Measurements from ENCODE around the gene TLDC2. TPM values are rescaled to one million over a fixed set of nuclear protein-coding genes. Genes with fewer than 3 reads are reported as not detected.
A peak's percentile ranks its signal among the peaks of the same experiment; 100 is the strongest.
"Not testable (repeated sequence)": the region's sequence is repeated elsewhere in the genome, so short reads cannot be mapped to it uniquely, and the experiment has no call there.

The TLDC2 gene
- total and polyA plus RNA-seq, 4 donors, result 0.05 to 0.33 (median 0.08) TPM; not detected in 1

DNA sequence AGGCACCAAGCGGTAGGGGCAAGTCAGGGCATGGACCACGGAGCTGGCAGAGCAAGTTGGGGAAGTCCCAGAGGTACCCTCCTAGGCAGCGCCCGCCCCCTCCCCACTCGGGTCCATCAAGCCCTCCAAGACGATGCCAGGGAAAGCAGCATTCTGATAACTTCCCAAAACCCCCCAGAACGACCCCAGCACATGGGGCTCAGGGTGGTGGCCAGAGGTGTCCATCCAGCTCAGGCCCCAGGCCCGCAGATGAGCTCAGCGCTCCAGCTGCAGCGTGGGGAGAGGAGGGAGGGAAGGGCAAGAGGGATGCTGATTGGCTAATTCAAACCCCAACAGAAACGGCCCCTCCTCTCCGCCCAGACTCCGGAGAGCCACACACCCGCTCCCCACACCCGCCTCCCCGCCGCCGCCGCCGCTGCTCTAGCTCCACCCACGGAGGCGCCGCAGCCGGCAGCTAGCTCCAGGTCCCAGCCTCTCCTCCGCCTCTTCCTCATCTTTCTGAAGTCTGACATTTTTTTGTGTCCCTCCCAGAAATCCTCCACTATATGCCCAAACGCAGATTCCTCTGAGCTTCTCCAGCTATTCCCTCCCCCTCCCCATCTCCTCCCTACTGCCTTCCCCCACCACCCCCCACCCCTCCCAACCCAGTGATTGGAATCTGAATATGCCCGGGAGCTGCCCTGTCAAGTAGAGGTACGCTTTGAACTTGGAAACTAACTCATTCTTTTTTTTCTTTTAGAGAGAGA, 40.3 kb upstream of the TLDC2 start:
- H3K4me1 ChIP-seq (ENCODE audit: control insufficient read depth in 4 of 4, insufficient read depth in 4 of 4, low read length in 3 of 4), result peaks cover 1 to 12% (median 3%) of the 10 kb centered on the region in 4 donors
- DNase-seq (ENCODE audit: low spot score), result peak; percentile 88

DNA sequence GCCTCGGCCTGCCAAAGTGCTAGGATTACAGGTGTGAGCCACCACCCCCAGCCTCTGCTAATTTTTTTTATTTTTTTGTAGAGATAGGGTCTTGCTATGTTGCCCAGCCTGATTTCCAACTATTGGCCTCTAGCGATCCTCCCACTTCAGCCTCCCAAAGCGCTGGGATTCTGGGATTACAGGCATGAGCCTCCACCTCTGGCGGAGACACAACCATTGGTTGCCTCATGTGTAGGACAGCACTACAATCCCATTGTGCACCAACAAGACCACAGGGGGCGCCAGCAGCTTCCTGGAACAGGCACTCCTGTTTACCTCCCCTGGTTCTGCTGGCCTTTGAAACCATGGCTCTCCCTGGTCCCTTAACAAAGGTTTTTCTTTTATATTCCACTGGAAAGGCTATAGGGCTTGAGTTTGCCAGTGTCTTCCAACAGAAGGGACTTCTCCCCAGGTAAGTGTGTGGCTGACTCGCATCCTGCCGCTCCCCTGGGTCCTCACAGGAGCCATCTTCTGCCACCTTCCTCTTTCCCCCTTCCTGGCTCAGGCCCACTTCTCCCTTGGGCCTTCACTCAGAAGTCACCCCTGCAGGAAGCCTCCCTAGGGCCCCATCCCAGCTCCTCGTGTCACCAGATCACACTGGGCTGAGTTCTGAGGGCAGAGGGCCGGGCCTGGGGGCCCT, 39.2 kb upstream of the TLDC2 start:
- TF ChIP-seq RXRA (IDR thresholded peaks at IDR 0.05), result no peak
- TF ChIP-seq RAD21 (IDR thresholded peaks at IDR 0.05), result peak in 1 of 2 donors; percentile 29
- TF ChIP-seq TAF1 (conservative IDR thresholded peaks at IDR 0.05), result no peak
- TF ChIP-seq, protein P1, sequence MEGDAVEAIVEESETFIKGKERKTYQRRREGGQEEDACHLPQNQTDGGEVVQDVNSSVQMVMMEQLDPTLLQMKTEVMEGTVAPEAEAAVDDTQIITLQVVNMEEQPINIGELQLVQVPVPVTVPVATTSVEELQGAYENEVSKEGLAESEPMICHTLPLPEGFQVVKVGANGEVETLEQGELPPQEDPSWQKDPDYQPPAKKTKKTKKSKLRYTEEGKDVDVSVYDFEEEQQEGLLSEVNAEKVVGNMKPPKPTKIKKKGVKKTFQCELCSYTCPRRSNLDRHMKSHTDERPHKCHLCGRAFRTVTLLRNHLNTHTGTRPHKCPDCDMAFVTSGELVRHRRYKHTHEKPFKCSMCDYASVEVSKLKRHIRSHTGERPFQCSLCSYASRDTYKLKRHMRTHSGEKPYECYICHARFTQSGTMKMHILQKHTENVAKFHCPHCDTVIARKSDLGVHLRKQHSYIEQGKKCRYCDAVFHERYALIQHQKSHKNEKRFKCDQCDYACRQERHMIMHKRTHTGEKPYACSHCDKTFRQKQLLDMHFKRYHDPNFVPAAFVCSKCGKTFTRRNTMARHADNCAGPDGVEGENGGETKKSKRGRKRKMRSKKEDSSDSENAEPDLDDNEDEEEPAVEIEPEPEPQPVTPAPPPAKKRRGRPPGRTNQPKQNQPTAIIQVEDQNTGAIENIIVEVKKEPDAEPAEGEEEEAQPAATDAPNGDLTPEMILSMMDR (IDR thresholded peaks at IDR 0.05; ENCODE audit: low read depth, low read length, missing input control), result peak; percentile 24
- TF ChIP-seq HNF4A (conservative IDR thresholded peaks at IDR 0.05), result no peak
- TF ChIP-seq EGR1 (IDR thresholded peaks at IDR 0.05; ENCODE audit: low read depth in 2 of 2), result no peak
- Histone ChIP-seq H3K27ac (ENCODE audit: low read depth in 1 of 2, low read length in 2 of 2) (no peak overlapping the region), H3K9ac (ENCODE audit: low read depth in 1 of 2, low read length in 2 of 2) (no peak overlapping the region), H3K36me3 (ENCODE audit: control insufficient read depth in 4 of 4, insufficient read depth in 3 of 4, low read depth in 1 of 4, low read length in 3 of 4) (no peaks in the 10 kb centered on the region), H3K9me3 (ENCODE audit: control insufficient read depth in 4 of 4, low read length in 3 of 4) (no peaks in the 10 kb centered on the region), H3K27me3 (ENCODE audit: control insufficient read depth in 4 of 4, insufficient read depth in 4 of 4, low read length in 3 of 4) (no peaks in the 10 kb centered on the region), H3K4me3 (ENCODE audit: low read depth in 1 of 3, low read length in 3 of 3) (no peak overlapping the region), H3K4me1 (ENCODE audit: control insufficient read depth in 4 of 4, insufficient read depth in 4 of 4, low read length in 3 of 4) (peaks cover 1 to 9% (median 3%) of the 10 kb centered on the region in 4 donors)
- WGBS, result 88% methylated on average over 9 of the region's 9 CpGs
- peak; percentile 75 for DNase-seq (ENCODE audit: low spot score)

More for the DNA sequence above, 40.3 kb upstream of the TLDC2 start:
- 9% methylated on average over 28 of the region's 28 CpGs for WGBS
- no peaks in the 10 kb centered on the region for H3K9me3 ChIP-seq (ENCODE audit: control insufficient read depth in 4 of 4, low read length in 3 of 4)
- H3K27ac ChIP-seq (ENCODE audit: low read depth in 1 of 2, low read length in 2 of 2), result peak overlapping the region in 1 of 2 donors; percentile 38
- TF ChIP-seq JUND (IDR thresholded peaks at IDR 0.05) (peak in 1 of 2 donors; percentile 20), FOXA1 (IDR thresholded peaks at IDR 0.05) (no peak), YY1 (IDR thresholded peaks at IDR 0.05) (no peak), GABPA (IDR thresholded peaks at IDR 0.05 in 1 of 2, conservative IDR thresholded peaks at IDR 0.05 in 1 of 2) (no peak), SP1 (IDR thresholded peaks at IDR 0.05) (no peak), HNF4G (IDR thresholded peaks at IDR 0.05) (no peak)
- TF ChIP-seq, protein P2, sequence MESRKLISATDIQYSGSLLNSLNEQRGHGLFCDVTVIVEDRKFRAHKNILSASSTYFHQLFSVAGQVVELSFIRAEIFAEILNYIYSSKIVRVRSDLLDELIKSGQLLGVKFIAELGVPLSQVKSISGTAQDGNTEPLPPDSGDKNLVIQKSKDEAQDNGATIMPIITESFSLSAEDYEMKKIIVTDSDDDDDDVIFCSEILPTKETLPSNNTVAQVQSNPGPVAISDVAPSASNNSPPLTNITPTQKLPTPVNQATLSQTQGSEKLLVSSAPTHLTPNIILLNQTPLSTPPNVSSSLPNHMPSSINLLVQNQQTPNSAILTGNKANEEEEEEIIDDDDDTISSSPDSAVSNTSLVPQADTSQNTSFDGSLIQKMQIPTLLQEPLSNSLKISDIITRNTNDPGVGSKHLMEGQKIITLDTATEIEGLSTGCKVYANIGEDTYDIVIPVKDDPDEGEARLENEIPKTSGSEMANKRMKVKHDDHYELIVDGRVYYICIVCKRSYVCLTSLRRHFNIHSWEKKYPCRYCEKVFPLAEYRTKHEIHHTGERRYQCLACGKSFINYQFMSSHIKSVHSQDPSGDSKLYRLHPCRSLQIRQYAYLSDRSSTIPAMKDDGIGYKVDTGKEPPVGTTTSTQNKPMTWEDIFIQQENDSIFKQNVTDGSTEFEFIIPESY (IDR thresholded peaks at IDR 0.05), result no peak
- H3K4me3 ChIP-seq (ENCODE audit: low read depth in 1 of 3, low read length in 3 of 3), result peak overlapping the region in 1 of 3 donors; percentile 36
- no peaks in the 10 kb centered on the region for H3K27me3 ChIP-seq (ENCODE audit: control insufficient read depth in 4 of 4, insufficient read depth in 4 of 4, low read length in 3 of 4)
- no peaks in the 10 kb centered on the region for H3K36me3 ChIP-seq (ENCODE audit: control insufficient read depth in 4 of 4, insufficient read depth in 3 of 4, low read depth in 1 of 4, low read length in 3 of 4)
- H3K9ac ChIP-seq (ENCODE audit: low read depth in 1 of 2, low read length in 2 of 2), result no peak overlapping the region

DNA sequence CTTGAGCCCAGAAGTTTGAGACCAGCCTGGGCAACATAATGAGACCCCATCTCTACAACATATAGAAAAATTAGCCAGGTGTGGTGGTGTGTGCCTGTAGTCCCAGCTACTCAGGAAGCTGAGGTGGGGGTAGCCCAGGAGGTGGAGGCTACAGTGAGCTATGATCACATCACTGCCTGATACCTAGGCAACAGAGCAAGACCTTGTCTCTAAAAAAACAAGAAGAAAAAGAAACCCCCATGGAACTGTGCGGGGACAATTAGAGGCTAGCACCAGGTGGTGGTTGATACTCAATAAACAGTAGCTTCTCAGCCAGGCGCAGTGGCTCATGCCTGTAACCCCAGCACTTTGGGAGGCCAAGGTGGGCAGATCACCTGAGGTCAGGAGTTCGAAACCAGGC, 37.6 kb upstream of the TLDC2 start:
- not testable (repeated sequence) for DNase-seq (ENCODE audit: low spot score); H3K9ac ChIP-seq (ENCODE audit: low read depth in 1 of 2, low read length in 2 of 2); H3K9me3 ChIP-seq (ENCODE audit: control insufficient read depth in 4 of 4, low read length in 3 of 4); H3K27ac ChIP-seq (ENCODE audit: low read depth in 1 of 2, low read length in 2 of 2); H3K4me1 ChIP-seq (ENCODE audit: control insufficient read depth in 4 of 4, insufficient read depth in 4 of 4, low read length in 3 of 4); H3K27me3 ChIP-seq (ENCODE audit: control insufficient read depth in 4 of 4, insufficient read depth in 4 of 4, low read length in 3 of 4); H3K4me3 ChIP-seq (ENCODE audit: low read depth in 1 of 3, low read length in 3 of 3); H3K36me3 ChIP-seq (ENCODE audit: control insufficient read depth in 4 of 4, insufficient read depth in 3 of 4, low read depth in 1 of 4, low read length in 3 of 4)
- WGBS, result 98% methylated on average over 3 of the region's 3 CpGs
